Suprapubic skin (tissue), 4 donors: Measurements from ENCODE around the gene FITM2. TPM values are rescaled to one million over a fixed set of nuclear protein-coding genes. Genes with fewer than 3 reads are reported as not detected.

Experiments used
- DNase-seq, 2 donors: peaks; one replicate each; pipeline ENCODE4 v3.0.0-alpha.2; 2019; ENCODE audit warnings: low spot score in 2 of 2
- H3K27ac ChIP-seq: fragments of 200-600 bp; sonication (generic); one replicate; pipeline ENCODE4 v1.5.1; 2019
- H3K27me3 ChIP-seq: fragments of 200-600 bp; sonication (generic); one replicate; pipeline ENCODE4 v1.5.1; 2019
- H3K36me3 ChIP-seq: fragments of 200-600 bp; sonication (generic); one replicate; pipeline ENCODE4 v1.5.1; 2019
- H3K4me1 ChIP-seq: fragments of 200-600 bp; sonication (generic); one replicate; pipeline ENCODE4 v1.5.1; 2019
- H3K4me3 ChIP-seq: fragments of 200-600 bp; sonication (generic); one replicate; pipeline ENCODE4 v1.5.1; 2019; ENCODE audit warnings: mild to moderate bottlenecking
- H3K9me3 ChIP-seq: fragments of 200-600 bp; sonication (generic); one replicate; pipeline ENCODE4 v1.5.1; 2019
- EP300 ChIP-seq: sonication (generic); formaldehyde crosslinking; IDR thresholded peaks from one replicate; pipeline ENCODE4 v1.6.1; 2017; ENCODE audit warnings: antibody characterized with exemption
- POLR2A ChIP-seq, 2 donors: fragments of 450-650 bp; IDR thresholded peaks; one replicate each; pipeline ENCODE4 v1.6.1; 2017; ENCODE audit warnings: antibody characterized with exemption in 2 of 2, mild to moderate bottlenecking in 2 of 2, moderate library complexity in 2 of 2
- POLR2AphosphoS5 ChIP-seq, 3 donors: sonication (generic); formaldehyde crosslinking; IDR thresholded peaks; one replicate each; pipeline ENCODE4 v1.6.1; 2017; ENCODE audit warnings: antibody characterized with exemption in 3 of 3
- WGBS: methylation state at CpG from one replicate; pipeline ENCODE4 v1.1.5; 2018; 5-methylcytosine and 5-hydroxymethylcytosine counted together
- total RNA-seq, 4 donors: library from RNA; depleted of rRNA; stranded (reverse); fragments of >200 nt; gene quantifications; one replicate each; pipeline ENCODE4 v1.1.0, GENCODE V29; 2016
- TF ChIP-seq, protein P1 (sequence below), 2 donors: fragments of 200-600 bp in 1 of 2; fragments of 450-650 bp in 1 of 2; sonication (generic) in 1 of 2; IDR thresholded peaks; one replicate each; pipeline ENCODE4 v1.5.1; 2016 to 2019; ENCODE audit warnings: antibody characterized with exemption in 2 of 2, mild to moderate bottlenecking in 1 of 2, moderate library complexity in 1 of 2

The FITM2 gene
- total RNA-seq, 4 donors from 2014 or later, result 10.4 to 15.9 (median 13.2) TPM

DNA sequence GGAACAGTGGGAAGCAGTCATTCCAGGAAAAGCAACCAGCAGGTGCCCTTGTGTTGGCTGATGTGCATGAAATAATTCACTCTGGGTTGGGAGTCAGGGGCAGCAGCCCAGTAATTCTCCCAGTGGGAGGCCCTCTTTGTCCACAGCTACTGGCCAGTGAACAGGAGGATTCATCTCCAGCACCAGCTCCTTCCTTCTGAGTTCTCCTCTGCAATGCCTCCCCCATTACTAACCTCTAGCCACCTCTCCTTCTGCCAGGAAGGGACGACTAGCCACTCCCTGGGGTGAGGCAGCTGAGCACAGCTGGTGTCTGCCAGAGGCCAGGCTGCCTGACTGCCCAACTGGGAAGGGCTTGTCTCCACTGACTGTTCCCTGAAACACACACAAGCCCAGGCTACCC, 13.3 kb upstream of the FITM2 start:
- TF ChIP-seq EP300 (no peak), POLR2A (IDR thresholded peaks at IDR 0.05) (no peak), POLR2AphosphoS5 (IDR thresholded peaks at IDR 0.05) (no peak)
- TF ChIP-seq, protein P1, sequence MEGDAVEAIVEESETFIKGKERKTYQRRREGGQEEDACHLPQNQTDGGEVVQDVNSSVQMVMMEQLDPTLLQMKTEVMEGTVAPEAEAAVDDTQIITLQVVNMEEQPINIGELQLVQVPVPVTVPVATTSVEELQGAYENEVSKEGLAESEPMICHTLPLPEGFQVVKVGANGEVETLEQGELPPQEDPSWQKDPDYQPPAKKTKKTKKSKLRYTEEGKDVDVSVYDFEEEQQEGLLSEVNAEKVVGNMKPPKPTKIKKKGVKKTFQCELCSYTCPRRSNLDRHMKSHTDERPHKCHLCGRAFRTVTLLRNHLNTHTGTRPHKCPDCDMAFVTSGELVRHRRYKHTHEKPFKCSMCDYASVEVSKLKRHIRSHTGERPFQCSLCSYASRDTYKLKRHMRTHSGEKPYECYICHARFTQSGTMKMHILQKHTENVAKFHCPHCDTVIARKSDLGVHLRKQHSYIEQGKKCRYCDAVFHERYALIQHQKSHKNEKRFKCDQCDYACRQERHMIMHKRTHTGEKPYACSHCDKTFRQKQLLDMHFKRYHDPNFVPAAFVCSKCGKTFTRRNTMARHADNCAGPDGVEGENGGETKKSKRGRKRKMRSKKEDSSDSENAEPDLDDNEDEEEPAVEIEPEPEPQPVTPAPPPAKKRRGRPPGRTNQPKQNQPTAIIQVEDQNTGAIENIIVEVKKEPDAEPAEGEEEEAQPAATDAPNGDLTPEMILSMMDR (IDR thresholded peaks at IDR 0.05), result no peak
- 0% methylated on average over 1 of the region's 1 CpG for WGBS
- H3K27me3 ChIP-seq, result peaks cover 15% of the 10 kb centered on the region
- H3K27ac ChIP-seq, result no peak overlapping the region
- no peak for DNase-seq
- no peaks in the 10 kb centered on the region for H3K9me3 ChIP-seq
- H3K36me3 ChIP-seq, result no peaks in the 10 kb centered on the region
- peaks cover 6% of the 10 kb centered on the region for H3K4me1 ChIP-seq
- no peak overlapping the region for H3K4me3 ChIP-seq

DNA sequence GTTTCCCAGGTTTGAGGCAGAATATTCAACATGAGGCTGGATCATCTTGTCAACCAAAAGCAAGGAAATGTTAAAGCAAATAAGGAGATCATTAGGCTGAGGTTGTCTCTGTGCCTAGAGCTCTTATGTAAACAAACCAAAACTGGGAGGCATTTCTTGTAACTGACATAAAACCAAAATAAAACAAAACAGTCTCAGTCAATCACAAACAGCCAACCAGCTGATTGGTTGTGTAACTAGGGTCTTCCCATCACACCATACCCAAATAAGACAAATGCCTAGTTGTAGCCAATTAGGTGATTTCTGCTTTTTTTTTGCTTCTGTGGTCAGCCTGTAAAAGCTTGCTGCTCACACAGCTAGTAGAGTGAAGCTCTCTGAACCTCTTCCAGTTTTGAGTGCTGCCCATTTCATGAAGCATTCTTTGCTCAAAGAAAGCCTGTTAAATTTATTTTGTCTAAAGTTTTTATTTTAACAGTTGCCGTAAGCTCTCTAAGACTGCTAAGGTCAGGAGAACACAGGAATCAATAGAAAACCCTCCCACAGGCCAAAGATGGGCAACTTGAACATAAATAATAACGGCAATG, 8.9 kb upstream of the FITM2 start:
- WGBS, result 92% methylated on average over 2 of the region's 2 CpGs
- no peak for DNase-seq
- Histone ChIP-seq H3K4me3 (no peak overlapping the region), H3K4me1 (no peaks in the 10 kb centered on the region), H3K27me3 (no peaks in the 10 kb centered on the region), H3K36me3 (no peaks in the 10 kb centered on the region), H3K9me3 (no peaks in the 10 kb centered on the region), H3K27ac (no peak overlapping the region)
- TF ChIP-seq EP300 (no peak), POLR2AphosphoS5 (IDR thresholded peaks at IDR 0.05) (no peak), POLR2A (IDR thresholded peaks at IDR 0.05) (no peak)
- TF ChIP-seq, protein P1 (IDR thresholded peaks at IDR 0.05), result no peak

DNA sequence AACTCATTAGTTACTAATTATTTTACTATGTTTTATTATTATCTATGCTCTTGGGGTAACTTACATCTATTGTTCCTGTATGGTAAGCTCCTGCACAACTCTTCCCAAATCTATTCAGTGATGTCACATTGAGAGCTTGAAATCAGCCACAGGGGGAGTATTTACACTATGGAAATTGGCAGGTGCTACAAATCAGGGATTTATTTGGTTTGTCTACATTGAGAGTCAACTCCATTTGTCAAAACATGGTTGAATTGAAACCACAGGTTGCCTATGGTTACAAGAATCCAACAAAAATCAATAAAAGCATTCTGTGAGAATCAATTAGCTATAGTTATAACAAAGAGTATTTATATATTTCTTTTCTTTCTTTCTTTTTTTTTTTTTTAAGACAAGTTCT, 3.9 kb upstream of the FITM2 start:
- H3K27ac ChIP-seq, result no peak overlapping the region
- no peaks in the 10 kb centered on the region for H3K36me3 ChIP-seq
- TF ChIP-seq POLR2A (IDR thresholded peaks at IDR 0.05) (no peak), POLR2AphosphoS5 (IDR thresholded peaks at IDR 0.05) (no peak), EP300 (no peak)
- TF ChIP-seq, protein P1 (IDR thresholded peaks at IDR 0.05), result no peak
- no peaks in the 10 kb centered on the region for H3K9me3 ChIP-seq
- no peak for DNase-seq
- H3K4me1 ChIP-seq, result peaks cover 13% of the 10 kb centered on the region
- H3K4me3 ChIP-seq, result no peak overlapping the region
- no peaks in the 10 kb centered on the region for H3K27me3 ChIP-seq

DNA sequence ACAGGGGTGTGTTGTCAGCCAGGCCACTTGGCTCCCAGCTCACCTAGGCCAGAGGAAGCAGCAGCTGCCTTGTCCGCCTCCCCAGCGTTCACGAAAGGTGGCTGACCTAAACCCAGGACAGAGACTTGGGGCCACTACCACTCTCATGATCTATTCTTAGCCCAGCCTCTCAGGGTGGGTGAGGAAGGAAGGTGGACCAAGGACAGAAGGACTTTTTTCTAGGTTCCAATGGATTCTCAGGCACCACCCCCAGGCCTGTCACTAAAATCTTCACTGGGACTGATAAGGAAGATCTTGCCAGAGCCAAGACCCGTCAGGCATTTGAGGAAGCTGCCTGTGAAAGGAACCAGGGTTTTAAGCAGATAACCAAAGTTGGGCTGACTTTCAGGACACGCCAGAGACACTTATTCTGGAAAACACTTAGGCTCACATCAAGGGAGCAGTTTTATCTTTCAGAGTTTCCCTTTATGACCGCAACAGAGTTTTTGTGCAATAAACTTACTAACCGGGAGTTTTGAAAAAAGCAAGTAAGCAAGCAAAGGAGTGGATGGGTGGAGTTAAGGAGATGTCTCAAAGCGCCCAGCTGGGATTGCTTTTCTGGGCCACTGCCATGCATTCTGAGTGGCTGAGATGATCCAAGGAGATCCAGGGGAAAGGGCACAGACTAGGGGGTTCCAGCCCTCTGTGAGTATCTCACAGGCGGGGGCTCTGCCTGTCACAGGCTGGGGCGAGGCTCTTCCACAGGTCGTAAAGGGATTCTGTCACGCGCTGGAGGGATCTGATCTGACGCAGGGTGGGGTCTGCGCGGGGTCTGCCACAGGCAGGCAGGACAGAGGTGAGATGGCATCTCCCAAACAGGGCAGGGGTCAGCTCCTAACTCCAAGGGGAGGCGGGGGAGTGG, 989 bp downstream of the FITM2 start:
- TF ChIP-seq, protein P1 (IDR thresholded peaks at IDR 0.05), result no peak
- TF ChIP-seq EP300 (no peak), POLR2A (IDR thresholded peaks at IDR 0.05) (no peak), POLR2AphosphoS5 (IDR thresholded peaks at IDR 0.05) (no peak)
- 30% methylated on average over 9 of the region's 17 CpGs for WGBS
- Histone ChIP-seq H3K36me3 (peaks cover 7% of the 10 kb centered on the region), H3K27me3 (no peaks in the 10 kb centered on the region), H3K27ac (peak overlapping the region; percentile 67), H3K9me3 (no peaks in the 10 kb centered on the region), H3K4me3 (peak overlapping the region; percentile 87), H3K4me1 (peaks cover 20% of the 10 kb centered on the region)
- peak; percentile 69 to 72 for DNase-seq

DNA sequence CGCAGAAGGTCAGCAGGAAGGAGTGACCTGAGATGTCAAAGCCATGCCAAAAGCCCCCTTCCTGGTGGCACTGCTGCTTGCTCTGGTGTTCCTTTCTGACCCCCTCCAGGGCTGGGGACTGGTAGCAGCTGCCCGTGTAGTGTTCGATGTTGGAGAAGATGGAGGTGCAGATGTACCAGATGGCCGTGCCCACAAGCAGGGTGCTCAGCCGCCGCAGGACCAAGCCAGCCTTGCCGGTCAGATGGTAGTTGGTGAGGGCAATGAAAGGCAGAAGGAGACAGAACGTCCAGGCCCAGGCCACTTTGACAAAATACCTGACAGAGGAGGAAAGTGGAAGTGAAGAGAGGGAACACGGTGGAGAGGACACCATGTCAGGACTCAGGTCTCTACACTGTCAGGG, 4.1 kb downstream of the FITM2 start:
- peaks cover 20% of the 10 kb centered on the region for H3K4me1 ChIP-seq

More for the DNA sequence above, 4.1 kb downstream of the FITM2 start:
- H3K36me3 ChIP-seq, result peaks cover 7% of the 10 kb centered on the region
- no peaks in the 10 kb centered on the region for H3K27me3 ChIP-seq
- no peak overlapping the region for H3K27ac ChIP-seq
- TF ChIP-seq EP300, result no peak
- TF ChIP-seq POLR2A (IDR thresholded peaks at IDR 0.05), result no peak
- TF ChIP-seq, protein P1 (IDR thresholded peaks at IDR 0.05), result no peak
- TF ChIP-seq POLR2AphosphoS5 (IDR thresholded peaks at IDR 0.05), result no peak
- H3K4me3 ChIP-seq, result no peak overlapping the region
- 90% methylated on average over 9 of the region's 9 CpGs for WGBS
- no peaks in the 10 kb centered on the region for H3K9me3 ChIP-seq
- no peak for DNase-seq
